Activated CD8-positive, alpha-beta memory T cell treated with anti-CD3 and anti-CD28 coated beads, Interleukin-2, amount 10 ng/mL, durations not matched to agents 7 days and 5 days (primary cell): Measurements from ENCODE around the gene MRPS16. TPM values are rescaled to one million over a fixed set of nuclear protein-coding genes. Genes with fewer than 3 reads are reported as not detected.
"Not testable (repeated sequence)": the region's sequence is repeated elsewhere in the genome, so short reads cannot be mapped to it uniquely, and the experiment has no call there.

Experiments
- ATAC-seq: fragments of 150-1000 bp; cut with Tn5 transposase; one replicate; pipeline ENCODE4 v1.10.0; 2021; ENCODE audit warnings: moderate library complexity
- CTCF ChIA-PET: fragments of 350-600 bp; sonication (Branson Sonifier 250); formaldehyde crosslinking; loops from one replicate; lab custom pipeline; 2021; ENCODE audit warnings: antibody characterized with exemption; lab: Charles Lee
- DNase-seq: peaks from one replicate; pipeline ENCODE4 v3.0.0-alpha.2; 2020
- H3K27ac Mint-ChIP-seq: one replicate; pipeline ENCODE4 v1.8.0; 2021; ENCODE audit warnings: mild to moderate bottlenecking, mixed read lengths
- H3K27me3 Mint-ChIP-seq: one replicate; pipeline ENCODE4 v1.8.0; 2021; ENCODE audit warnings: mixed read lengths
- H3K36me3 Mint-ChIP-seq: one replicate; pipeline ENCODE4 v1.8.0; 2021; ENCODE audit warnings: mild to moderate bottlenecking, mixed read lengths
- H3K4me1 Mint-ChIP-seq: one replicate; pipeline ENCODE4 v1.8.0; 2021; ENCODE audit warnings: mixed read lengths
- H3K4me3 Mint-ChIP-seq: one replicate; pipeline ENCODE4 v1.8.0; 2021; ENCODE audit warnings: mild to moderate bottlenecking, moderate library complexity, mixed read lengths
- H3K9me3 Mint-ChIP-seq: one replicate; pipeline ENCODE4 v1.8.0; 2022; ENCODE audit warnings: low read depth, mixed read lengths
- total RNA-seq, 2 experiments: library from RNA; stranded (reverse); gene quantifications; one replicate each; pipeline ENCODE4 v1.2.3, GENCODE V29; 2021

MRPS16 gene
- total RNA-seq: 100 to 1,000 TPM in 1 of 2 experiments, 10 to 100 TPM in 1; 79.2 to 110 TPM

DNA sequence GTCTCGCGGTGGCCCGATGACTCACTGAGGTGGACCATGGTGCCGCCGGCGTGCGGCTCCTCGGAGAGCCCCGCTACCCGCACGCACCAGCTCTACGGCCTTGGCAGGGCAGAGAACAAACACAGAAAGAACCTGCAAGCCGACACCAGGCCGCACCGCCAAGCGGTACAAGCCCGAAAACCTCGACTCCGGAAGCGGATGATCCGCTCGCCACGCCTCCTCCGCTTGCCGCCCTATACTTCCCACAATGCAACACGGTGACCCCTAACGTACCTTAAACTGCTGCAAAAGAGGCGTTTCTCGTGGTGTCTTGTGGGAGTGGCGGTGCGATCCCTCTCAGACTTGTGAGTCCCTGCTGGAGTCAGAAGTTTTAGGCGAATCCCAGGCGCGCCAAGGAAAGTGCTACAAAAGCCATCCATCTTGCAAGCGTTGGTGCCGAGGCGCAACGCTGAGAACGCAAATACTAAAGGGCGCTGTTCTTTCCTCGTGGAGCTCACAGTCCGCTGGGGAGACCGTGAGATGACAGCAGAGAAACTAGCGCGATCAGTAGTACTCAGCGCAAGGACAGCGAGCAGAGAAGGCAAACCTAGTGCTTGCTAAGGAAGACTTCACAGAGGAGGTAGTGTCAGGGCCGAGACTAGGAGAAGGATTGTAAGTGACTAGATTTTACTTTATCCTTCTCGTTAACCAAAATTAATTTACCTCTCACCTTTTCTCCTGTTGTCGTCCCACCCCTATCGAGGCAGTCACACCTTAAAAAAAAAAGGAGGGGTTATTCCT lies at the start of gene MRPS16:
Gene MRPS16 (minus strand): TSS at position 200 of the 780 bp plus-strand sequence. CDS start 162 bp downstream, at position 38.
- Mint-ChIP-seq H3K9me3 (no peaks in the 10 kb centered on the region), H3K27me3 (no peaks in the 10 kb centered on the region), H3K4me3 (peak within 1 kb of the TSS; percentile 100), H3K36me3 (peaks cover 31% of the 10 kb centered on the region), H3K4me1 (peaks cover 40% of the 10 kb centered on the region), H3K27ac (peak within 1 kb of the TSS; percentile 94)
- CTCF ChIA-PET: interaction anchor here (0.9 to 3.5 kb wide), 7 partner anchors 8 to 392 kb away, joined by 3 to 21 read pairs (median 3); partner anchors contain the start of gene P4HA1
- ATAC-seq (peak; percentile 91), DNase-seq (peak; percentile 96)

DNA sequence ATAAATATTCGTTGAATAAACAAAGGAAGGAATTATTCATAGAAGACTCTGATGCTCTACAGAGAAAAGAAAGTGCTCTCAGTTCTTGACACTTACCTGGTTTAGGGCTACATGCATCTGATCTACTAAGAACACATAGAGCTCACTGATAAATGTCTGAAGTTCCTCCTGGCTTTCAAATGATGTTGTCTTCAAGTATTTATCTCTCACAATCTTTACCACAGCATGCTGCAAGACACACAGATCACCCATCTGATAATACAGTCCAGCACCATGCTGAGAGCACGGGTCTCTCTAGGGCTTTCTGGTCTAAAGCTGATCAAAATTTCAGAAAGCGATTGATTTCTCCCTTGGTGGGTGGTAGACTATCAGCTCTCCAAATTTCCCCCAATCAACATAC lies 44.5 kb upstream of the MRPS16 start:
- Mint-ChIP-seq H3K36me3 (peaks cover 2% of the 10 kb centered on the region), H3K4me3 (no peak overlapping the region), H3K4me1 (peaks cover 10% of the 10 kb centered on the region), H3K27ac (no peak overlapping the region), H3K9me3 (no peaks in the 10 kb centered on the region), H3K27me3 (peaks cover 4% of the 10 kb centered on the region)
- peak; percentile 45 for ATAC-seq
- DNase-seq: no peak
- CTCF ChIA-PET: interaction anchor here (1.0 kb wide), 1 partner anchor 14 kb away, joined by 3 read pairs; no protein-coding TSS in a partner anchor

DNA sequence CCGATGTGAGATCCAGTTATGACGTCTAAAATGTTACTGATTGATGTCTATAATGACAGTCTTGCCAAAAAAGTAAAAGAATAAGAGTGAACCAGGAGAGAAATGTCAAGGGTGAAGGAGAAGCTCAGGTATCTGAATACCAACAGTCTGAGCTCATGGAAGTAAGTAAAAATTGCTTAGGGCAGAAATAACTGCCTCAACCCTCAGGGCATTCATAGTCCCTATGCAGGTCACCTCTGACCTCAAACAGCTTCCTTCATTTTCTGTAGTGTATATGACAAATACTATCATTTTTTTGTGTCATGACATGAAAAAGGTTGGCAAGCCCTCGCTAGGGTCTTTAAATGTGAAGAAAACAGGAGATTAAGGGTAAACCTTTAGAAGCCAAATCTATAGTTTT lies 41.0 kb upstream of the MRPS16 start:
- peaks cover 3% of the 10 kb centered on the region for H3K36me3 Mint-ChIP-seq
- no peak for ATAC-seq
- CTCF ChIA-PET: no interaction called here
- peaks cover 4% of the 10 kb centered on the region for H3K27me3 Mint-ChIP-seq
- peaks cover 6% of the 10 kb centered on the region for H3K9me3 Mint-ChIP-seq
- no peak overlapping the region for H3K4me3 Mint-ChIP-seq
- no peak overlapping the region for H3K27ac Mint-ChIP-seq
- H3K4me1 Mint-ChIP-seq: peaks cover 10% of the 10 kb centered on the region
- no peak for DNase-seq

DNA sequence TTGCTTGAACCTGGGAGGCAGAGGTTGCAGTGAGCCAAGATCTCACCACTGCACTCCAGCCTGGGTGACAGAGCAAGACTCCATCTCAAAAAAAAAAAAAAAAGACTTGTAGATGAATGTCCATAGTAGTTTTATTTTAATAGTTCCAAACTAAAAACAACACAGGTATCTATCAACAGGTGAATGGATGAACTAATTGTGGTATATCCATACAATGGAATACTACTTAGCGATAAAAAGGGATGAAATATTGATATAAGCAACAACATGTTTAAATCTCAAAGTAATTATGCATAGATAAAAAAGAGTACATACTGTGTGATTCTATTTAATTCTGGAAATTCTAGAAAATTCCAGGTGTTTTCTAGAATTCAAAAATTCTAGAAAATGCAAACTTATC lies 37.5 kb upstream of the MRPS16 start:
- no peak for ATAC-seq

DNA sequence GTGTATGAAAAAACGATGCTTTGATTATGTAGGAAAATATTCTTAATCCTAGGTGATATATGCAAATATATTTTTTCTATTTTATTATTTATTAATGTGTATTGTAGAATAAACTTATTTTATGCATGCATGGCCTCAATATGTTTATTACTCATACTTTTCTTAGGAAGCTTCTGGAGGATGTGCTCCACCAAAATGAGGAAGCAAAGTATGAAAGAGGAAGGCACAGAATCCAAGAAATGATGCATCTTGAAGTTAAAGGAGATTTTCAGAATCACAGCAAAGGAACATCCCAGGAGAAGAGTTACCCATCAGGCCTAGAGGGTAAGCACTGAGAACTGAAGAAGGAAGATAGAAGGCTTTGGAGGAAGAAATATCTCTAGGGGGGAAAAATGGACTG lies 35.0 kb upstream of the MRPS16 start:
- CTCF ChIA-PET: no interaction called here
- Mint-ChIP-seq H3K27me3 (no peaks in the 10 kb centered on the region), H3K27ac (no peak overlapping the region)

More for the DNA sequence above, 37.5 kb upstream of the MRPS16 start:
- no peaks in the 10 kb centered on the region for H3K27me3 Mint-ChIP-seq
- no peak overlapping the region for H3K4me3 Mint-ChIP-seq
- peaks cover 3% of the 10 kb centered on the region for H3K36me3 Mint-ChIP-seq
- no peak for DNase-seq
- no peaks in the 10 kb centered on the region for H3K4me1 Mint-ChIP-seq
- H3K27ac Mint-ChIP-seq: no peak overlapping the region
- CTCF ChIA-PET: no interaction called here
- peaks cover 6% of the 10 kb centered on the region for H3K9me3 Mint-ChIP-seq

DNA sequence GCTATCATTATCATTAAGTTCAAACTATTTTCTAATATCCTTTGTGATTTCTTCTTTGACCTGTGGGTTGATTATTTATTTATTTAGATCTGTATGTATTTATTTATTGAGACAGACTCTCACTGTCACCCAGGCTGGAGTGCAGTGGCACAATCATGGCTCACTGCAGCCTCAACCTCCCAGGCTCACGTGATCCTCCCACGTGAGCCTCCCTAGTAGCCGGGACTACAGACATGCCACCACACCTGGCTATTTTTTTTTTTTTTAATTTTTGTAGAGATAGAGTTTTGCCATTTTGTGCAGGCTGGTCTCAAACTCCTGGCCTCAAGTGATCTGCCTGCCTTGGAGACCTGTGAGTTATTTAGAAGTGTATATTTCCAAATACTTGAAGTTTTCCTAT lies 28.7 kb upstream of the MRPS16 start:
- H3K4me1 Mint-ChIP-seq: no peaks in the 10 kb centered on the region
- H3K4me3 Mint-ChIP-seq: no peak overlapping the region
- no peaks in the 10 kb centered on the region for H3K9me3 Mint-ChIP-seq
- CTCF ChIA-PET: no interaction called here
- DNase-seq (no peak), ATAC-seq (no peak)
- H3K36me3 Mint-ChIP-seq: no peaks in the 10 kb centered on the region
- H3K27ac Mint-ChIP-seq: no peak overlapping the region
- H3K27me3 Mint-ChIP-seq: peaks cover 11% of the 10 kb centered on the region

More for the DNA sequence above, 35.0 kb upstream of the MRPS16 start:
- H3K9me3 Mint-ChIP-seq: peaks cover 6% of the 10 kb centered on the region
- H3K4me1 Mint-ChIP-seq: no peaks in the 10 kb centered on the region
- DNase-seq: no peak
- peaks cover 1% of the 10 kb centered on the region for H3K36me3 Mint-ChIP-seq
- no peak overlapping the region for H3K4me3 Mint-ChIP-seq
- ATAC-seq: no peak

DNA sequence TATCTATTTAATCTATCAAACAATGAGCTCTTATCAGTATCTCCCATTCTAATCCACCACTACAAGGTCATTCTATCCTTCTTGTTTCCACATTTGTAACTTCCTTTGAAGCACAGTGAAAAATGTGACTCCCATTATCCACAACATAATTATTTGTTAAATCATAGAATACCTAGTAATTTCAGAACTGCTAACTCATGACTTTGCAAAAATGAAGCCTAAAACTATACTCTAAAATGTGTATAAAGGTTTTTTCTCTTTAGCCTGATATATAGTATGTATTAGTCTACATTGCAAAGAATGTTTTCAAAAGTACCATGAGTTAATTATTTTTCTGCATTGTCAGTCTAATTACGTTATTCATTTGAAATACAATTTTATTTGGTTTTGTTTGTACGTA lies 12.0 kb upstream of the MRPS16 start:
- Mint-ChIP-seq H3K4me1 (peaks cover 3% of the 10 kb centered on the region), H3K9me3 (no peaks in the 10 kb centered on the region), H3K4me3 (no peak overlapping the region), H3K27me3 (peaks cover 6% of the 10 kb centered on the region), H3K36me3 (no peaks in the 10 kb centered on the region), H3K27ac (no peak overlapping the region)
- ATAC-seq: no peak
- no peak for DNase-seq
- CTCF ChIA-PET: interaction anchor here (0.6 to 2.8 kb wide), 11 partner anchors 8 to 380 kb away, joined by 3 to 21 read pairs (median 5); partner anchors contain the start of genes MRPS16 and MYOZ1

DNA sequence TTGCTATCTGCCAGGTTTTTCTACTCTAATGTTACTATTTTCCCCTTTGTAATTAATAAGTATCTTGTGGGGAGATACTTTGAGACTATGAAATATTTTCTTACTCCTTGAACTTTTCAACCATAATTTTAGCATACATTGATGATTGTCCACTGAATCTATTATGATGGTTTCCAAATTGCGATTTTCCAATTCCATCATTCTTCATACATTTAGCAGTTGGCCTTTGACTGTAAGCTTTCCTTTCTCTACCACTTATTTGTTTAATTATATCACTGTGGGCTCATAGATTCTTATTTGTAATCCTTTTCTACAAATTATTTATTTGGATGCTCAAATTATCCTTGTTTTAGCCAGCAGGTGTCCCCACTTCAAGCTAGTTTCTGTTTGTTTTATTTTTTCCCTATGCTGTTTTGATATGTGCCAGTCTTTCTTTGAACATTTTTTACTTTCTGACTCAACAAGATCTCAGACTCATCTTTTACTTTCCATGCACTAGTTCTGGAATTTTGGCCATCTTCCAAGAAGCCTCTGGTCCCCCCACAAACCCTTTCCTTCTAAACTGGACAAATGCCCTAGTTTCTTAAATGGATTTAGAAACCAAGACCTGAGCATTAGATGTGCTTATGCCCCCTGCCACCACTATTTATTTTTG lies 11.4 kb upstream of the MRPS16 start:
- ATAC-seq (peak; percentile 30), DNase-seq (no peak)
- H3K27me3 Mint-ChIP-seq: peaks cover 6% of the 10 kb centered on the region
- peaks cover 3% of the 10 kb centered on the region for H3K4me1 Mint-ChIP-seq
- H3K27ac Mint-ChIP-seq: no peak overlapping the region
- peaks cover 1% of the 10 kb centered on the region for H3K36me3 Mint-ChIP-seq
- H3K9me3 Mint-ChIP-seq: peaks cover 5% of the 10 kb centered on the region
- CTCF ChIA-PET: interaction anchor here (0.6 to 2.8 kb wide), 14 partner anchors 9 to 384 kb away, joined by 3 to 21 read pairs (median 4); partner anchors contain the start of genes MRPS16 and MYOZ1
- H3K4me3 Mint-ChIP-seq: no peak overlapping the region

DNA sequence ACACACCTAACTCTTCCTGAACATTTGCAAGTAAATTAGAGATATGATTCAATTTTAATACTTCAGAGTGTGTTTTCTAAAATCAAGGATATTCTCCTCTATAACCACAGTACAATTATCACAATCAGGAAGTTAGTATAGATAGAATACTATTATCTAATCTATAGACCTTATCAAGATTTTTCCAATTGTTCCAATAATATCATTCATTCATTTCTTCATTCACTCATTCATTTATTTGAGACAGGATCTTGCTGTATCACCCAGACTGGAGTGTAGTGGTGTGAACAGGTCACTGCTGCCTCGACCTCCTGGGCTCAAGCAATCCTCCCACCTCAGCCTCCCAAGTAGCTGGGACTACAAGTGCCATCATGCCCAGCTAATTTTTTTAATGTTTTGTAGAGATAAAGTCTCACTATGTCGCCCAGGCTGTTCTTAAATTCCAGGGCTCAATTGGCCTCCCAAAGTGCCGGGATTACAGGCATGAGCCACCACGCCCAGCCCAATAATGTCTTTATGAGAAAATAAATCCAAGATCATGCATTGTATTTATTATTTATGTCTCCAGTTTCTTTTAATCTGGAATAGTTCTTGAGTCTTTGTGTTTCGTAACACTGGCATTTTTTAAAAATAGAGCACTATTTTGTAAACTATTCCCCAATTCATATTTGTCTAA lies 10.6 kb upstream of the MRPS16 start:
- CTCF ChIA-PET: interaction anchor here (0.7 to 2.8 kb wide), 11 partner anchors 10 to 385 kb away, joined by 3 to 21 read pairs (median 4); partner anchors contain the start of gene MRPS16
- Mint-ChIP-seq H3K27me3 (peaks cover 6% of the 10 kb centered on the region), H3K9me3 (peaks cover 6% of the 10 kb centered on the region), H3K27ac (no peak overlapping the region), H3K4me3 (no peak overlapping the region), H3K4me1 (peaks cover 3% of the 10 kb centered on the region), H3K36me3 (peaks cover 3% of the 10 kb centered on the region)
- ATAC-seq (no peak), DNase-seq (no peak)

DNA sequence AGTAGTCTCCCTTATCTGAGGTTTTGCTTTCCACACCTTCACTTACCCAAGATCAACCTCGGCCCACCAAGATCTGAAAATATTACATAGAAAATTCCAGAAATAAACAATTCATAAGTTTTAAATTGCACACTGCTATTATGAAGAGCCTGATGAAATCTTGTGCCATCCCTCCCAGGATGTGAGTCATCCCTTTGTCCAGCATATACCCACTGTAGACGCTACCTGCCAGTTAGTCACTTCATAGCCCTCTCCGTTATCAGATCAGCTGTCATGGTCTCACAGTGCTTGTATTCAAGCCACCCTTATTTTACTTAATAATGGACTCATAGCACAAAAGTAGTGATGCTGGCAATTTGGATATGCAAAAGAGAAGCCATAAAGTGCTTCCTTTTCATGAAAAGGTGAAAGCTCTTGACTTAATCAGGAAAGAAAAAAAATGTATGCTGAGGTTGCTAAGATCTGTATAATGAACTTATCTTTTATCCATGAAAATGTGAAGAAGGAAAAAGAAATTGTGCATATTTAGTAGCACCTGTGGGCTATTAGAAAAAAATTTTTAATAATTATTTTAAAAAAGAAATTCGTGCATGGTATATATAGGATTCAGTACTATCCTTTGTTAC lies 9.8 kb upstream of the MRPS16 start:
- H3K9me3 Mint-ChIP-seq: peaks cover 6% of the 10 kb centered on the region
- peaks cover 2% of the 10 kb centered on the region for H3K27me3 Mint-ChIP-seq
- DNase-seq: no peak
- peaks cover 3% of the 10 kb centered on the region for H3K4me1 Mint-ChIP-seq
- peaks cover 3% of the 10 kb centered on the region for H3K36me3 Mint-ChIP-seq
- CTCF ChIA-PET: interaction anchor here (0.6 to 0.8 kb wide), 2 partner anchors 10 to 192 kb away, joined by 3 read pairs; partner anchors contain the start of gene MRPS16
- no peak overlapping the region for H3K4me3 Mint-ChIP-seq
- H3K27ac Mint-ChIP-seq: no peak overlapping the region
- no peak for ATAC-seq

DNA sequence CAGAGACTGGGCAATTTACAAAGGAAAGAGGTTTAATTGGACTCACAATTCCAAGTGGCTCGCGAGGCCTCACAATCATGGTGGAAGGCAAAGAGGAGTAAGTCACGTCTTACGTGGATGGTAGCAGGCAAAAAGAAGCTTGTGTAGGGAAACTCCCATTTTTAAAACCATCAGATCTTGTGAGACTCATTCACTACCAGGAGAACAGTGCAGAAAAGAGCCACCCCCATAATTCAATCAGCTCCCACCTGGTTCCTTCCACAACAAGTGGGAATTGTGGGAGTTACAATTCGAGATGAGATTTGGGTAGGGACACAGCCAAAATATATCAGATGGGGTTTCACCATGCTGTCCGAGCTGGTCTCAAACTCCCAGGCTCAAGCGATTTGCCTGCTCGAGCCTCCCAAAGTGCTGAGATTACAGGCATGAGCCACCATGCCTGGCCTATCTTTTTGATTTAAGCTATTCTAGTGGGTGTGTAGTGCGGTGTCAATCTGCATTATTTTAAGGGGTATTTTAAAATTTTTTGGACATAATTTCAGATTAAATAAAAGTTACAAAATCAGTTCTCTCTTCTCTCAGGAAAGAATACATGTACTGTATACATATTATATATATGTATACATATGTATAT lies 9.0 kb upstream of the MRPS16 start:
- DNase-seq (no peak), ATAC-seq (no peak)
- Mint-ChIP-seq H3K4me3 (no peak overlapping the region), H3K4me1 (peaks cover 3% of the 10 kb centered on the region), H3K9me3 (peaks cover 6% of the 10 kb centered on the region), H3K27ac (no peak overlapping the region), H3K27me3 (no peaks in the 10 kb centered on the region), H3K36me3 (peaks cover 3% of the 10 kb centered on the region)
- CTCF ChIA-PET: interaction anchor here (0.8 to 1.3 kb wide), 3 partner anchors 9 to 382 kb away, joined by 3 to 4 read pairs (median 3); partner anchors contain the start of gene MRPS16

DNA sequence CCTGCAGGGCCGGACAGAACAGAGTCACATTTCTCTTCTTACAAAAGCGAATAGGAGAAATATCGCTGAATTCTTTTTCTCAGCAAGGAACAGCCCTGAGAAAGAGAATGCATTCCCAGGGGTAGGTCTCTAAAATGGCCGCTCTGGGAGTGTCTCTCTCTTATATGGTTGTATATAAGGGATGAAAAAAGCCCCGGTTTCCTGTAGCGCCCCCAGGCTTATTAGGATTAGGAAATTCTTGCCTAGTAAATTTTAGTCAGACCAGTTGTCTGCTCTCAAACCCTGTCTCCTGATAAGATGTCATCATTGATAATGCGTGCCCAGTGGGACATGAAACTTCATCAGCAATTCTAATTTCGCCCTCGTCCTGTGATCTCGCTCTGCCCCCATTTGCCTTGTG lies 6.2 kb upstream of the MRPS16 start:
- DNase-seq, H3K9me3 Mint-ChIP-seq, H3K27ac Mint-ChIP-seq, H3K4me3 Mint-ChIP-seq, H3K36me3 Mint-ChIP-seq, CTCF ChIA-PET, H3K27me3 Mint-ChIP-seq, ATAC-seq, H3K4me1 Mint-ChIP-seq: not testable (repeated sequence)
